HCT116 (cell line): ENCODE data around the gene KIAA1614. TPM values are rescaled to one million over a fixed set of nuclear protein-coding genes. Genes with fewer than 3 reads are reported as not detected.

Experiments used
- ATAC-seq: fragments of 200-7000 bp; cut with Tn5 transposase; 2 replicates; pipeline ENCODE4 v1.9.1; 2020; ENCODE audit warnings: mild to moderate bottlenecking, moderate library complexity
- BruUV-seq: library from RNA; stranded (reverse); fragments of 400-500 nt; replicated peaks from 2 replicates; lab custom pipeline; 2021; lab: Mats Ljungman, UMichigan
- CTCF ChIA-PET: fragments of 300-600 bp; sonication (Branson Sonifier 250); formaldehyde crosslinking; loops from one replicate; lab custom pipeline; 2021; ENCODE audit warnings: antibody characterized with exemption; lab: Charles Lee
- POLR2A ChIA-PET: fragments of 300-600, 350-600 bp; sonication (Branson Sonifier 250); formaldehyde crosslinking; loops from one replicate; lab custom pipeline; 2021; ENCODE audit warnings: antibody characterized with exemption; lab: Charles Lee
- RAD21 ChIA-PET, 2 experiments: fragments of 300-600 bp; sonication (Branson Sonifier 250); formaldehyde crosslinking; loops; one replicate each; lab custom pipeline; 2023; ENCODE audit warnings: low total read pairs in 2 of 2; ENCODE audit not compliant: uncharacterized antibody in 2 of 2, unreplicated experiment in 2 of 2, low non-redundant PET in 1 of 2; lab: Charles Lee
- DNase-seq: peaks from one replicate; pipeline ENCODE4 v3.0.0-alpha.2; 2010; ENCODE audit warnings: low read depth, low spot score
- H2AFZ ChIP-seq: fragments of 200-600 bp; shearing (Covaris generic), sonication (generic); 2 replicates; pipeline ENCODE4 v1.6.1; 2017; ENCODE audit warnings: low read depth, mixed run types, mixed read lengths, antibody characterized with exemption, low read length; ENCODE audit not compliant: poor library complexity, severe bottlenecking
- H3K27ac ChIP-seq: 2 replicates; pipeline ENCODE4 v1.5.1; 2012; ENCODE audit warnings: low read depth, low read length
- H3K27me3 ChIP-seq: fragments of 200-600 bp; sonication (generic); 2 replicates; pipeline ENCODE4 v1.6.1; 2016; ENCODE audit warnings: mixed run types, low read length, mixed read lengths; ENCODE audit not compliant: insufficient read depth
- H3K36me3 ChIP-seq, 2 experiments: fragments of 200-500 bp in 1 of 2; fragments of 200-600 bp in 1 of 2; sonication (Bioruptor generic) in 1 of 2; sonication (generic) in 1 of 2; 2 replicates each; pipeline versions ENCODE4 v1.5.1 to v1.6.1; 2014 to 2016; ENCODE audit warnings: low read length in 2 of 2, inconsistent platforms in 1 of 2, mixed read lengths in 1 of 2, mixed run types in 1 of 2; ENCODE audit not compliant: insufficient read depth in 2 of 2, control insufficient read depth in 1 of 2
- H3K4me1 ChIP-seq, 2 experiments: fragments of 200-600 bp in 1 of 2; sonication (generic) in 1 of 2; 2 replicates each; pipeline versions ENCODE4 v1.5.1 to v1.6.1; 2012 to 2017; ENCODE audit warnings: low read length in 2 of 2, inconsistent platforms in 1 of 2, mild to moderate bottlenecking in 1 of 2, mixed read lengths in 1 of 2, mixed run types in 1 of 2, moderate library complexity in 1 of 2; ENCODE audit not compliant: insufficient read depth in 2 of 2, control insufficient read depth in 1 of 2
- H3K4me2 ChIP-seq: fragments of 200-600 bp; sonication (generic); 2 replicates; pipeline ENCODE4 v1.6.1; 2017; ENCODE audit warnings: mixed run types, low read length, mixed read lengths
- H3K4me3 ChIP-seq, 2 experiments: fragments of 200-600 bp in 1 of 2; sonication (generic) in 1 of 2; replicated peaks in 1 of 2; 2 replicates each; pipeline ENCODE4 v1.5.1; 2011 to 2016; ENCODE audit warnings: low read length in 2 of 2, control low read depth in 1 of 2, low read depth in 1 of 2, mild to moderate bottlenecking in 1 of 2, mixed read lengths in 1 of 2, mixed run types in 1 of 2
- H3K79me2 ChIP-seq: fragments of 200-600 bp; sonication (generic); 2 replicates; pipeline ENCODE4 v1.6.1; 2017; ENCODE audit warnings: mild to moderate bottlenecking, mixed run types, low read length, moderate library complexity, mixed read lengths; ENCODE audit not compliant: insufficient read depth
- H3K9ac ChIP-seq: fragments of 200-600 bp; sonication (generic); 2 replicates; pipeline ENCODE4 v1.6.1; 2016; ENCODE audit warnings: low read length, mixed read lengths
- H3K9me2 ChIP-seq: fragments of 200-600 bp; sonication (generic), shearing (Covaris generic); 2 replicates; pipeline ENCODE4 v1.6.1; 2017; ENCODE audit warnings: mixed run types, mild to moderate bottlenecking, moderate library complexity; ENCODE audit not compliant: insufficient read depth
- H3K9me3 ChIP-seq, 2 experiments: fragments of 200-500 bp in 1 of 2; fragments of 200-600 bp in 1 of 2; sonication (Bioruptor generic) in 1 of 2; sonication (generic) in 1 of 2; 2 replicates each; pipeline ENCODE4 v1.6.1; 2014 to 2017; ENCODE audit warnings: low read length in 2 of 2, mixed read lengths in 2 of 2, inconsistent platforms in 1 of 2, low read depth in 1 of 2, mild to moderate bottlenecking in 1 of 2, mixed run types in 1 of 2, moderate library complexity in 1 of 2; ENCODE audit not compliant: control insufficient read depth in 1 of 2, insufficient read depth in 1 of 2
- H4K20me1 ChIP-seq: fragments of 200-600 bp; sonication (generic), shearing (Covaris generic); 2 replicates; pipeline ENCODE4 v1.6.1; 2017; ENCODE audit warnings: mixed run types, mild to moderate bottlenecking, moderate library complexity; ENCODE audit not compliant: insufficient read depth
- CBX3 ChIP-seq: IDR thresholded peaks from 2 replicates; pipeline ENCODE4 v1.6.1; 2012; ENCODE audit warnings: low read depth
- CEBPB ChIP-seq: IDR thresholded peaks from 2 replicates; pipeline ENCODE4 v1.6.1; 2012; ENCODE audit warnings: low read depth
- EZH2phosphoT487 ChIP-seq: fragments of 200-600 bp; IDR thresholded peaks from 2 replicates; pipeline ENCODE4 v1.6.1; 2018; ENCODE audit warnings: antibody characterized with exemption, borderline replicate concordance
- FOSL1 ChIP-seq: IDR thresholded peaks from 2 replicates; pipeline ENCODE4 v1.6.1; 2012; ENCODE audit warnings: low read depth
- JUND ChIP-seq: IDR thresholded peaks from 2 replicates; pipeline ENCODE4 v1.6.1; 2012
- MAX ChIP-seq: IDR thresholded peaks from 2 replicates; pipeline ENCODE4 v1.6.1; 2012
- POLR2A ChIP-seq: IDR thresholded peaks from 2 replicates; pipeline ENCODE4 v1.7.0; 2011; ENCODE audit warnings: borderline replicate concordance; ENCODE audit not compliant: insufficient read depth, insufficient read length; ENCODE audit errors: extremely low read depth
- POLR2AphosphoS5 ChIP-seq: IDR thresholded peaks from 2 replicates; pipeline ENCODE4 v1.6.1; 2011; ENCODE audit warnings: mild to moderate bottlenecking, low read depth, low read length, moderate library complexity
- RAD21 ChIP-seq: IDR thresholded peaks from 2 replicates; pipeline ENCODE4 v1.6.1; 2012; ENCODE audit warnings: low read depth, mild to moderate bottlenecking
- SIN3A ChIP-seq: IDR thresholded peaks from 2 replicates; pipeline ENCODE4 v1.6.1; 2012; ENCODE audit warnings: low read depth
- SP1 ChIP-seq: IDR thresholded peaks from 2 replicates; pipeline ENCODE4 v1.6.1; 2012; ENCODE audit warnings: low read depth
- SRF ChIP-seq: IDR thresholded peaks from 2 replicates; pipeline ENCODE4 v1.6.1; 2012; ENCODE audit warnings: low read depth
- TCF7L2 ChIP-seq: IDR thresholded peaks from 2 replicates; pipeline ENCODE4 v1.7.0; 2011; ENCODE audit warnings: borderline replicate concordance, inconsistent platforms; ENCODE audit not compliant: insufficient read depth, insufficient read length; ENCODE audit errors: extremely low read depth
- YY1 ChIP-seq: IDR thresholded peaks from 2 replicates; pipeline ENCODE4 v1.6.1; 2011; ENCODE audit warnings: low read length, low read depth, moderate library complexity, mild to moderate bottlenecking; ENCODE audit not compliant: insufficient replicate concordance; ENCODE audit errors: extremely low read depth
- ZBTB33 ChIP-seq: IDR thresholded peaks from 2 replicates; pipeline ENCODE4 v1.6.1; 2011; ENCODE audit warnings: mild to moderate bottlenecking, low read length, moderate library complexity; ENCODE audit not compliant: insufficient replicate concordance; ENCODE audit errors: extremely low read depth
- ZFX ChIP-seq: fragments of 450-650 bp; IDR thresholded peaks from 2 replicates; pipeline ENCODE4 v1.6.1; 2017
- ZNF274 ChIP-seq: fragments of 200-500 bp; sonication (Bioruptor generic); IDR thresholded peaks from 2 replicates; pipeline ENCODE4 v1.6.1; 2014; ENCODE audit warnings: mild to moderate bottlenecking, low read depth, low read length, inconsistent platforms
- intact Hi-C: fragments of 100-400 bp; cut with micrococcal nuclease; formaldehyde crosslinking; loops from 2 replicates; pipeline ENCODE4 v1.10.0; 2022
- total RNA-seq: library from RNA; stranded (reverse); gene quantifications from one replicate; pipeline ENCODE4 v1.2.1, GENCODE V29; 2021; ENCODE audit not compliant: unreplicated experiment

Gene KIAA1614
- total RNA-seq, 1 experiment from 2014 or later = 0.25 TPM

GRCh38 chr1:180922631-180923015 lies 9.9 kb downstream of the KIAA1614 start:
- ChIA-PET POLR2A (interaction anchor here (0.5 kb wide), 1 partner anchor 79 kb away, joined by 3 read pairs; no protein-coding TSS in a partner anchor), RAD21 (no interaction called here), CTCF (no interaction called here)
- Histone ChIP-seq H3K79me2 (no peaks in the 10 kb centered on the region), H2AFZ (no peak overlapping the region), H3K27ac (no peak overlapping the region), H3K4me2 (no peak overlapping the region), H3K9me3 (no peaks in the 10 kb centered on the region), H3K27me3 (no peaks in the 10 kb centered on the region), H3K9me2 (no peaks in the 10 kb centered on the region), H3K4me3 (no peak overlapping the region), H3K36me3 (no peaks in the 10 kb centered on the region), H3K9ac (no peak overlapping the region), H4K20me1 (no peaks in the 10 kb centered on the region), H3K4me1 (no peaks in the 10 kb centered on the region)
- BruUV-seq = no TSS peak
- no peak for ATAC-seq
- no peak for DNase-seq
- intact Hi-C loops = no loop called here
- TF ChIP-seq CBX3 (no peak), POLR2AphosphoS5 (no peak), EZH2phosphoT487 (no peak)

- RAD21 ChIA-PET = no interaction called here
- ATAC-seq (peak; percentile 49; the same call in 1 of the 2 replicates), DNase-seq (no peak)
- Histone ChIP-seq H3K36me3 (no peaks in the 10 kb centered on the region), H3K9me2 (no peaks in the 10 kb centered on the region), H3K4me1 (no peaks in the 10 kb centered on the region), H4K20me1 (no peaks in the 10 kb centered on the region), H3K9ac (no peak overlapping the region), H2AFZ (no peak overlapping the region), H3K9me3 (no peaks in the 10 kb centered on the region), H3K79me2 (no peaks in the 10 kb centered on the region), H3K4me3 (no peak overlapping the region), H3K4me2 (no peak overlapping the region), H3K27me3 (no peaks in the 10 kb centered on the region), H3K27ac (no peak overlapping the region)
- TF ChIP-seq FOSL1 = no peak
- no peak for TF ChIP-seq CBX3
- TF ChIP-seq YY1 = no peak
- no peak for TF ChIP-seq ZBTB33
- no peak for TF ChIP-seq SIN3A
- TF ChIP-seq MAX = no peak
- no peak for TF ChIP-seq POLR2AphosphoS5
- no peak for TF ChIP-seq RAD21
- TF ChIP-seq SRF = no peak
- no peak for TF ChIP-seq JUND
- no peak for TF ChIP-seq EZH2phosphoT487
- no peak for TF ChIP-seq SP1
- TF ChIP-seq ZFX = no peak
- TF ChIP-seq POLR2A = no peak
- TF ChIP-seq CEBPB = no peak
- TF ChIP-seq ZNF274 = no peak
- no peak for TF ChIP-seq TCF7L2
- POLR2A ChIA-PET = no interaction called here
- CTCF ChIA-PET = no interaction called here
- no TSS peak for BruUV-seq
- intact Hi-C loops = no loop called here
Measured at GRCh38 chr1:180923021-180923841, 10.5 kb downstream of the KIAA1614 start.
